ENCODE data around the gene NIPBL.
A peak's percentile ranks its signal among the peaks of the same experiment; 100 is the strongest.

Gene NIPBL

GRCh38 chr5:37043693-37044092, 167.1 kb downstream of the NIPBL start:
- Histone ChIP-seq H3K4me1 (ENCODE audit: control extremely low read depth in 1 of 4, control insufficient read depth in 4 of 4, insufficient read depth in 4 of 4, low read length in 3 of 4) (peaks cover 0 to 4% (median 0%) of the 10 kb centered on the region in 4 experiments), H3K9me3 (ENCODE audit: control extremely low read depth in 1 of 5, control insufficient read depth in 4 of 5, insufficient read depth in 2 of 5, low read depth in 1 of 5, low read length in 4 of 5) (no peaks in the 10 kb centered on the region), H3K4me3 (ENCODE audit: control insufficient read depth in 1 of 7, extremely low read depth in 1 of 7, insufficient read depth in 4 of 7, low read depth in 2 of 7, low read length in 6 of 7) (no peak overlapping the region), H3K36me3 (ENCODE audit: control insufficient read depth in 4 of 4, insufficient read depth in 4 of 4, low read length in 3 of 4) (peaks cover 15 to 47% (median 30%) of the 10 kb centered on the region in 4 experiments), H3K27ac (ENCODE audit: insufficient read depth in 1 of 2, low read depth in 1 of 2, low read length in 2 of 2, poor library complexity in 1 of 2, severe bottlenecking in 2 of 2) (no peak overlapping the region), H3K27me3 (replicated peaks in 2 of 5; ENCODE audit: control insufficient read depth in 4 of 5, insufficient read depth in 5 of 5, low read length in 4 of 5) (no peaks in the 10 kb centered on the region)
- DNase-seq: peak in 2 of 3 donors; percentile 4 to 6
- WGBS (ENCODE audit: insufficient coverage): 100% methylated on average over 1 of the region's 2 CpGs
- ChIA-PET CTCF (no interaction called here), POLR2A (no interaction called here)

DNA sequence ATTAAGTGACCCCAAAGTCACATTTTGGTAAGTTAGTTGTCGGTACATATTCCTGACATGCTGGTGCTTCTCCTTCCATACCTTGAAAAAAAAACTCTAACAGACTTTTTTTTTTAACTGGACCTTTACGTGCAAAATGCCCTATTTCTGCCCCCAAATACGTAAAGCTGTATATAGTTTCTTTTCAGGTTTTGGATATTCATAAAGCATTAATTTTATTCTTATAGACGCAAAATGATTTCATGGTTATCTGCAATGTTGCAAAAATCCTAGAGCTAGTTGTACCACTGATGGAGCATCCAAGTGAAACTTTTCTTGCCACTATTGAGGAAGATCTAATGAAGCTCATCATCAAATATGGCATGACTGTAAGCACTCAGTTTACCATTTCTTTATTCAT, 167.6 kb downstream of the NIPBL start:
- Histone ChIP-seq H3K27me3 (replicated peaks in 2 of 5; ENCODE audit: control insufficient read depth in 4 of 5, insufficient read depth in 5 of 5, low read length in 4 of 5) (no peaks in the 10 kb centered on the region), H3K9me3 (ENCODE audit: control extremely low read depth in 1 of 5, control insufficient read depth in 4 of 5, insufficient read depth in 2 of 5, low read depth in 1 of 5, low read length in 4 of 5) (no peaks in the 10 kb centered on the region), H3K4me1 (ENCODE audit: control extremely low read depth in 1 of 4, control insufficient read depth in 4 of 4, insufficient read depth in 4 of 4, low read length in 3 of 4) (peaks cover 0 to 4% (median 0%) of the 10 kb centered on the region in 4 experiments), H3K36me3 (ENCODE audit: control insufficient read depth in 4 of 4, insufficient read depth in 4 of 4, low read length in 3 of 4) (peaks cover 16 to 48% (median 32%) of the 10 kb centered on the region in 4 experiments), H3K27ac (ENCODE audit: insufficient read depth in 1 of 2, low read depth in 1 of 2, low read length in 2 of 2, poor library complexity in 1 of 2, severe bottlenecking in 2 of 2) (no peak overlapping the region), H3K4me3 (ENCODE audit: control insufficient read depth in 1 of 7, extremely low read depth in 1 of 7, insufficient read depth in 4 of 7, low read depth in 2 of 7, low read length in 6 of 7) (no peak overlapping the region)
- no CpG with 5 or more reads among the region's 4 CpGs for WGBS (ENCODE audit: insufficient coverage)
- DNase-seq: no peak
- CTCF ChIA-PET: no interaction called here
- POLR2A ChIA-PET: no interaction called here

DNA sequence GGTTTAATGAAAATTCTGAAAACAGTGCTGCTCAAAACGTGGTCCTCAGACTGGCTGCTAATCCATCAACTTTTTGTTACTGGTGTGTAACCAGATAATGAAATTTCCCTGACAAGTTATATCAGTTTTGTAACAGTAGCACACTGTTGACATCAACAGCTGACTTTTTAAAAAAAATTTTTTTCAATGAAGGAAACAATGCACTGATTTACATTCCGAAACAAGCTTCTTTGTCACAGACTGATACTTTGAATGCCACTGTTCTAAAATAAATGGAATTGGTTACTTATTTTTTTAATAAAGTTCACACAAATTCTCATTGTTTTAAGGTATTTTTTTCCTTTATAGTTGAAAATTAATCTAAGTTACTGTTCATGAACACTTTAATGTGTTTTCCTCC, 169.1 kb downstream of the NIPBL start:
- Histone ChIP-seq H3K4me3 (ENCODE audit: control insufficient read depth in 1 of 7, extremely low read depth in 1 of 7, insufficient read depth in 4 of 7, low read depth in 2 of 7, low read length in 6 of 7) (no peak overlapping the region), H3K4me1 (ENCODE audit: control extremely low read depth in 1 of 4, control insufficient read depth in 4 of 4, insufficient read depth in 4 of 4, low read length in 3 of 4) (no peaks in the 10 kb centered on the region), H3K27me3 (replicated peaks in 2 of 5; ENCODE audit: control insufficient read depth in 4 of 5, insufficient read depth in 5 of 5, low read length in 4 of 5) (no peaks in the 10 kb centered on the region), H3K9me3 (ENCODE audit: control extremely low read depth in 1 of 5, control insufficient read depth in 4 of 5, insufficient read depth in 2 of 5, low read depth in 1 of 5, low read length in 4 of 5) (no peaks in the 10 kb centered on the region), H3K36me3 (ENCODE audit: control insufficient read depth in 4 of 4, insufficient read depth in 4 of 4, low read length in 3 of 4) (peaks cover 22 to 56% (median 39%) of the 10 kb centered on the region in 4 experiments), H3K27ac (ENCODE audit: insufficient read depth in 1 of 2, low read depth in 1 of 2, low read length in 2 of 2, poor library complexity in 1 of 2, severe bottlenecking in 2 of 2) (no peak overlapping the region)
- CTCF ChIA-PET: no interaction called here
- POLR2A ChIA-PET: no interaction called here
- no peak for DNase-seq
- 83% methylated on average over 1 of the region's 2 CpGs for WGBS (ENCODE audit: insufficient coverage)

GRCh38 chr5:37047947-37048346, 171.4 kb downstream of the NIPBL start:
- peaks cover 27 to 68% (median 47%) of the 10 kb centered on the region in 4 experiments for H3K36me3 ChIP-seq (ENCODE audit: control insufficient read depth in 4 of 4, insufficient read depth in 4 of 4, low read length in 3 of 4)

DNA sequence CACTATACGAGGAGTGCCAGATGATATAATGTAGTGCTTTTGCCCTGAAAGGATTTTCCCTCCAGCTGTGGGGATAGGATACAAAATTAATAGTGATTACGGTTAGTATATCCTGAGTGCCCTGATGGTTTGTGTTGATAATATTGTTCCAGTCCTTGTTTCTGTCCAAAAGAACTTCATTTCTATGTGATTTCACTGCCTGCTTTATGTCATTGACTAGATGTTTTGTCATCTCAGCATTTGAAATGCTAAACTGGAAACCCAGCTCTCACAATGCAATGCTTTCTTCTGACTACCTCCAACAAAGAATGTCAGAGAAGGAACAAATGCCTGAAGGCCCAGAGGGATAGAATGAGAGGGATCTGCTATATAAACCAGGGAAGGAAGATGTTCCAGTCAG, 177.8 kb downstream of the NIPBL start:
- no peaks in the 10 kb centered on the region for H3K27me3 ChIP-seq (replicated peaks in 2 of 5; ENCODE audit: control insufficient read depth in 4 of 5, insufficient read depth in 5 of 5, low read length in 4 of 5)
- peaks cover 22 to 73% (median 43%) of the 10 kb centered on the region in 4 experiments for H3K36me3 ChIP-seq (ENCODE audit: control insufficient read depth in 4 of 4, insufficient read depth in 4 of 4, low read length in 3 of 4)
- ChIA-PET CTCF (interaction anchor here (1.0 kb wide), 1 partner anchor 30 kb away, joined by 3 read pairs; no protein-coding TSS in a partner anchor), POLR2A (no interaction called here)
- no peaks in the 10 kb centered on the region for H3K9me3 ChIP-seq (ENCODE audit: control extremely low read depth in 1 of 5, control insufficient read depth in 4 of 5, insufficient read depth in 2 of 5, low read depth in 1 of 5, low read length in 4 of 5)
- H3K4me1 ChIP-seq (ENCODE audit: control extremely low read depth in 1 of 4, control insufficient read depth in 4 of 4, insufficient read depth in 4 of 4, low read length in 3 of 4): no peaks in the 10 kb centered on the region
- DNase-seq: no peak
- H3K27ac ChIP-seq (ENCODE audit: insufficient read depth in 1 of 2, low read depth in 1 of 2, low read length in 2 of 2, poor library complexity in 1 of 2, severe bottlenecking in 2 of 2): no peak overlapping the region
- WGBS (ENCODE audit: insufficient coverage): 92% methylated on average over 2 of the region's 2 CpGs
- H3K4me3 ChIP-seq (ENCODE audit: control insufficient read depth in 1 of 7, extremely low read depth in 1 of 7, insufficient read depth in 4 of 7, low read depth in 2 of 7, low read length in 6 of 7): no peak overlapping the region

More at GRCh38 chr5:37047947-37048346, 171.4 kb downstream of the NIPBL start:
- Histone ChIP-seq H3K27ac (ENCODE audit: insufficient read depth in 1 of 2, low read depth in 1 of 2, low read length in 2 of 2, poor library complexity in 1 of 2, severe bottlenecking in 2 of 2) (no peak overlapping the region), H3K27me3 (replicated peaks in 2 of 5; ENCODE audit: control insufficient read depth in 4 of 5, insufficient read depth in 5 of 5, low read length in 4 of 5) (no peaks in the 10 kb centered on the region), H3K4me3 (ENCODE audit: control insufficient read depth in 1 of 7, extremely low read depth in 1 of 7, insufficient read depth in 4 of 7, low read depth in 2 of 7, low read length in 6 of 7) (no peak overlapping the region), H3K9me3 (ENCODE audit: control extremely low read depth in 1 of 5, control insufficient read depth in 4 of 5, insufficient read depth in 2 of 5, low read depth in 1 of 5, low read length in 4 of 5) (no peaks in the 10 kb centered on the region), H3K4me1 (ENCODE audit: control extremely low read depth in 1 of 4, control insufficient read depth in 4 of 4, insufficient read depth in 4 of 4, low read length in 3 of 4) (no peaks in the 10 kb centered on the region)
- ChIA-PET CTCF (interaction anchor here (0.7 kb wide), 1 partner anchor 41 kb away, joined by 3 read pairs; no protein-coding TSS in a partner anchor), POLR2A (no interaction called here)
- DNase-seq: no peak

GRCh38 chr5:37055383-37055990, 178.9 kb downstream of the NIPBL start:
- DNase-seq: no peak
- 100% methylated on average over 1 of the region's 1 CpG for WGBS (ENCODE audit: insufficient coverage)
- ChIA-PET POLR2A (no interaction called here), CTCF (no interaction called here)
- Histone ChIP-seq H3K4me1 (ENCODE audit: control extremely low read depth in 1 of 4, control insufficient read depth in 4 of 4, insufficient read depth in 4 of 4, low read length in 3 of 4) (no peaks in the 10 kb centered on the region), H3K27ac (ENCODE audit: insufficient read depth in 1 of 2, low read depth in 1 of 2, low read length in 2 of 2, poor library complexity in 1 of 2, severe bottlenecking in 2 of 2) (no peak overlapping the region), H3K9me3 (ENCODE audit: control extremely low read depth in 1 of 5, control insufficient read depth in 4 of 5, insufficient read depth in 2 of 5, low read depth in 1 of 5, low read length in 4 of 5) (no peaks in the 10 kb centered on the region), H3K36me3 (ENCODE audit: control insufficient read depth in 4 of 4, insufficient read depth in 4 of 4, low read length in 3 of 4) (peaks cover 24 to 71% (median 43%) of the 10 kb centered on the region in 4 experiments), H3K27me3 (replicated peaks in 2 of 5; ENCODE audit: control insufficient read depth in 4 of 5, insufficient read depth in 5 of 5, low read length in 4 of 5) (no peaks in the 10 kb centered on the region), H3K4me3 (ENCODE audit: control insufficient read depth in 1 of 7, extremely low read depth in 1 of 7, insufficient read depth in 4 of 7, low read depth in 2 of 7, low read length in 6 of 7) (no peak overlapping the region)

- POLR2A ChIA-PET: no interaction called here
- H3K27me3 ChIP-seq (replicated peaks in 2 of 5; ENCODE audit: control insufficient read depth in 4 of 5, insufficient read depth in 5 of 5, low read length in 4 of 5): no peaks in the 10 kb centered on the region
- peaks cover 19 to 69% (median 45%) of the 10 kb centered on the region in 4 experiments for H3K36me3 ChIP-seq (ENCODE audit: control insufficient read depth in 4 of 4, insufficient read depth in 4 of 4, low read length in 3 of 4)
- no peaks in the 10 kb centered on the region for H3K9me3 ChIP-seq (ENCODE audit: control extremely low read depth in 1 of 5, control insufficient read depth in 4 of 5, insufficient read depth in 2 of 5, low read depth in 1 of 5, low read length in 4 of 5)
- CTCF ChIA-PET: no interaction called here
- H3K4me3 ChIP-seq (ENCODE audit: control insufficient read depth in 1 of 7, extremely low read depth in 1 of 7, insufficient read depth in 4 of 7, low read depth in 2 of 7, low read length in 6 of 7): no peak overlapping the region
- DNase-seq: no peak
- WGBS (ENCODE audit: insufficient coverage): no CpG with 5 or more reads among the region's 2 CpGs
- H3K27ac ChIP-seq (ENCODE audit: insufficient read depth in 1 of 2, low read depth in 1 of 2, low read length in 2 of 2, poor library complexity in 1 of 2, severe bottlenecking in 2 of 2): no peak overlapping the region
- no peaks in the 10 kb centered on the region for H3K4me1 ChIP-seq (ENCODE audit: control extremely low read depth in 1 of 4, control insufficient read depth in 4 of 4, insufficient read depth in 4 of 4, low read length in 3 of 4)
Observed at GRCh38 chr5:37056762-37057161, 180.2 kb downstream of the NIPBL start.

All from common myeloid progenitor, CD34-positive (primary cell).